Mesothelial cell of epicardium (in vitro differentiated cells): ENCODE results near the gene KCNA5. TPM values are rescaled to one million over a fixed set of nuclear protein-coding genes. Genes with fewer than 3 reads are reported as not detected.

Source experiments
- DNase-seq, 2 experiments: peaks; one replicate each; pipeline ENCODE4 v3.0.0; 2021; ENCODE audit warnings: low spot score in 2 of 2; ENCODE audit not compliant: unreplicated experiment in 2 of 2
- H3K27ac Mint-ChIP-seq: 2 replicates; pipeline ENCODE4 v1.8.0; 2021; ENCODE audit warnings: mixed read lengths
- H3K27me3 Mint-ChIP-seq: 2 replicates; pipeline ENCODE4 v1.8.0; 2021; ENCODE audit warnings: low read depth, mixed read lengths
- H3K36me3 Mint-ChIP-seq: 2 replicates; pipeline ENCODE4 v1.8.0; 2021; ENCODE audit warnings: mixed read lengths
- H3K4me1 Mint-ChIP-seq: 2 replicates; pipeline ENCODE4 v1.8.0; 2021; ENCODE audit warnings: mixed read lengths
- H3K4me3 Mint-ChIP-seq: 2 replicates; pipeline ENCODE4 v1.8.0; 2021; ENCODE audit warnings: mild to moderate bottlenecking, moderate library complexity, mixed read lengths
- H3K9me3 Mint-ChIP-seq: 2 replicates; pipeline ENCODE4 v1.8.0; 2021; ENCODE audit warnings: mixed read lengths
- CTCF ChIP-seq: fragments of 200-600 bp; sonication (generic); IDR thresholded peaks from one replicate; pipeline ENCODE4 v1.5.0; 2021; ENCODE audit warnings: antibody characterized with exemption; ENCODE audit not compliant: unreplicated experiment
- total RNA-seq: library from RNA; stranded (reverse); gene quantifications from 3 replicates; pipeline ENCODE4 v1.2.1, GENCODE V29; 2021

Gene KCNA5
- total RNA-seq, 1 donor from 2014 or later, result 0.80 TPM

DNA sequence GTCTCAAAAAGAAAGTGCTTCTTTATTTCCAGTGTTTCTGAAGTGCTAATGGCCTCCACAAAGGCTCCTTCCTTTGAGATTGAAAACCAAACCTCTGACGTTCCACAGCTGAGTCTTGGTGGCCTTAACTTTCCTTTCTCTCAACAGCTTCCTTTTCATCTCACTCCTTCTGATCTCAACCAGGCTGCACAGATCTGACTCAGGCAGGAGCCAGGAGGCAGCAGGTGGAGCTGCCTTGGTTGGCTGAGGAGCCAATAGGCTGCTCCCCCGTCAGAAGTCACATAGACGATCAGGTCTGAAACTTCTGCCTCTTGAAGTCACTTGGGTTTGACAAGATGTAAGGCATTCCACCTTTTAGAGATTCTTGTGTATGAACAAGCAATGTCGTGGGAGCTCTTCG lies 9.1 kb upstream of the KCNA5 start:
- DNase-seq, result no peak
- Mint-ChIP-seq H3K4me1 (peaks cover 4% of the 10 kb centered on the region), H3K4me3 (no peak overlapping the region), H3K9me3 (peaks cover 8% of the 10 kb centered on the region), H3K27ac (no peak overlapping the region), H3K36me3 (no peaks in the 10 kb centered on the region), H3K27me3 (peaks cover 13% of the 10 kb centered on the region)
- no peak for TF ChIP-seq CTCF

DNA sequence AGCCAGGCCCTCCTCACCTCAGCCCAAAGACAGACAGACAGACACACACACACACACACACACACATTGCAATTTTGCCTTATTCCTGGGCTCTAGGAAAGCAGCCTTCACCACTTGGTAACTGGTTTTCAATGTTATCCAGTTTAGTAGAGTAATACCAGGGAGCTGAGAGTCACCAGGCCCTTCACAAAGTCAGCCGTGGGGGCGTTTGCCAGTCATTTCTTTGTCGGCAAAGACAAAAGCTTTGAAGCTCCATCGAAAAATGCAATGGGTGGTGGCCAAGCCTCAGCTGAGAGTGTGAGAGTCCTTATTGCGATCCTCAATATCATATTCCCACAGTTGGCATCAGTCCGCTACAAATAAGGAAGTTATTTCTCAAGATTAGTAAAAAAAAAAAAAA lies 8.1 kb upstream of the KCNA5 start:
- no peaks in the 10 kb centered on the region for H3K36me3 Mint-ChIP-seq
- peaks cover 8% of the 10 kb centered on the region for H3K9me3 Mint-ChIP-seq
- peaks cover 23% of the 10 kb centered on the region for H3K27me3 Mint-ChIP-seq
- DNase-seq, result no peak
- H3K4me3 Mint-ChIP-seq, result no peak overlapping the region
- TF ChIP-seq CTCF, result no peak
- H3K27ac Mint-ChIP-seq, result no peak overlapping the region
- H3K4me1 Mint-ChIP-seq, result peaks cover 4% of the 10 kb centered on the region

DNA sequence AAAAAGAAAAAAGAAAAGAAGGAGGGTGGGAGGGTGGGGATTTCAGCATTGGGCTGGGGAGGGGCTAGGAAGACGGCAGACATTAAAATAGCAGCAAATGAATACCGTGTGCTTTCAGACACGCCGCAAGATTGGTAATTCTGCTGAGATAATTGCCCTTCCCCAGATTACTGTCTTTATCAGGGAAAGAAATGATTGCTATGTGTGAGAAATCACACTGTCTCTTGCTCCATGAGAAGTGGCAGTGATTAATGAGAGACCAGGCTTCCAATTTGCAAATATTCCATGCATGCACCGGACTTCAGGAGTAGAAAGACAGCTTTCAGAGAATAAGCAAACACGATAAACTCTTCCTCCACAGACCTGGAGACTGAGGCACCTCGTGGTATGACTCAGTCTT lies 7.6 kb upstream of the KCNA5 start:
- Mint-ChIP-seq H3K9me3 (peaks cover 8% of the 10 kb centered on the region), H3K36me3 (no peaks in the 10 kb centered on the region)

GRCh38 chr12:5037795-5038357 lies 5.8 kb upstream of the KCNA5 start:
- Mint-ChIP-seq H3K27me3 (peaks cover 45% of the 10 kb centered on the region), H3K9me3 (peaks cover 6% of the 10 kb centered on the region), H3K27ac (no peak overlapping the region), H3K36me3 (no peaks in the 10 kb centered on the region), H3K4me1 (peaks cover 11% of the 10 kb centered on the region), H3K4me3 (no peak overlapping the region)
- no peak for TF ChIP-seq CTCF
- no peak for DNase-seq

More for the DNA sequence above, 7.6 kb upstream of the KCNA5 start:
- Mint-ChIP-seq H3K27ac (no peak overlapping the region), H3K4me1 (peaks cover 4% of the 10 kb centered on the region), H3K4me3 (no peak overlapping the region), H3K27me3 (peaks cover 27% of the 10 kb centered on the region)
- no peak for TF ChIP-seq CTCF
- no peak for DNase-seq

DNA sequence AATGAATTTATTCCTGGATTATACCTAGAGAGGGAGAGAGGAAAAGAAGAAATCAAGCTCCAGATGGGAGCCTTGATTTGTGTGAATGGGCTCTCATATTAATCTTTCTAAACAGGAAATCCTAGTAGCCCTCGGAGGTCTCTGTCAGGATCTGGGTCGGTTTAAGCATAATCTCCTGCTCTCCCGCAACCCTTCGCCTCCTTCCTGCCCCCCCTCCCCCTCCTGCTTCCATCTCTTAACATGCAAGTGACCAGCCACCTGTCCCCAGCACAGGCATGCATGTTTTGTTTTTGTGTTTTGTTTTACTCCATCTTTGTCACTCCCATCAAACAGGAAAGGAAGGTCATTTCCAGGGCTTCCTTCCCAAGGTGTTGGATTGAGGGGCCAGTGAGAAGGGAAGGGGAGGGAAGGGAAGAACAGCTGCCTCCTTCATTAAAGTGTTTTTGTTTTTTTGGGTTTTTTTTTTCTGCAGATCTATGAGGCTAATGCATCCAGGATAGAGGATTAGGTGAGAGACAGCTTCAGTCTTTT lies 4.8 kb upstream of the KCNA5 start:
- no peak overlapping the region for H3K27ac Mint-ChIP-seq
- peaks cover 18% of the 10 kb centered on the region for H3K4me1 Mint-ChIP-seq
- peaks cover 55% of the 10 kb centered on the region for H3K27me3 Mint-ChIP-seq
- no peak for DNase-seq
- H3K9me3 Mint-ChIP-seq, result peaks cover 6% of the 10 kb centered on the region
- no peak for TF ChIP-seq CTCF
- H3K36me3 Mint-ChIP-seq, result no peaks in the 10 kb centered on the region
- no peak overlapping the region for H3K4me3 Mint-ChIP-seq
